Stimulated activated CD8-positive, alpha-beta memory T cell treated with anti-CD3 and anti-CD28 coated beads, Interleukin-15, amount 100 ng/mL, for 24 hours (primary cell): ENCODE measurements around the gene SH3BP2.
"Not testable (repeated sequence)": the region's sequence is repeated elsewhere in the genome, so short reads cannot be mapped to it uniquely, and the experiment has no call there.

Experiments used
- DNase-seq: peaks from one replicate; pipeline ENCODE4 v3.0.0-alpha.2; 2020; ENCODE audit warnings: low read depth

Gene SH3BP2

GRCh38 chr4:2762486-2763370, 30.2 kb upstream of the SH3BP2 start:
- DNase-seq = not testable (repeated sequence)

- no peak for DNase-seq
Measured at GRCh38 chr4:2763511-2763967, 29.3 kb upstream of the SH3BP2 start.

GRCh38 chr4:2765832-2766526, 26.9 kb upstream of the SH3BP2 start:
- DNase-seq = no peak

GRCh38 chr4:2767046-2767704, 25.7 kb upstream of the SH3BP2 start:
- no peak for DNase-seq

GRCh38 chr4:2767705-2768074, 25.2 kb upstream of the SH3BP2 start:
- DNase-seq = no peak

- no peak for DNase-seq
Measured at GRCh38 chr4:2768124-2768523, 24.8 kb upstream of the SH3BP2 start.

- no peak for DNase-seq
Measured at GRCh38 chr4:2768921-2769336, 24.0 kb upstream of the SH3BP2 start.

- DNase-seq = no peak
Measured at GRCh38 chr4:2771264-2771663, 21.6 kb upstream of the SH3BP2 start.

- DNase-seq = not testable (repeated sequence)
Measured at GRCh38 chr4:2780643-2781042, 12.2 kb upstream of the SH3BP2 start.

- no peak for DNase-seq
Measured at GRCh38 chr4:2781911-2782310, 11.0 kb upstream of the SH3BP2 start.

GRCh38 chr4:2783790-2784189, 9.1 kb upstream of the SH3BP2 start:
- no peak for DNase-seq

- DNase-seq = no peak
Measured at GRCh38 chr4:2785613-2786012, 7.3 kb upstream of the SH3BP2 start.

GRCh38 chr4:2786152-2786671, 6.7 kb upstream of the SH3BP2 start:
- no peak for DNase-seq

- no peak for DNase-seq
Measured at GRCh38 chr4:2786794-2787229, 6.1 kb upstream of the SH3BP2 start.

GRCh38 chr4:2787230-2788100, 5.4 kb upstream of the SH3BP2 start:
- DNase-seq = no peak

GRCh38 chr4:2788101-2788500, 4.8 kb upstream of the SH3BP2 start:
- DNase-seq = no peak

- DNase-seq = no peak
Measured at GRCh38 chr4:2788532-2789103, 4.3 kb upstream of the SH3BP2 start.

GRCh38 chr4:2789351-2789750, 3.5 kb upstream of the SH3BP2 start:
- no peak for DNase-seq

GRCh38 chr4:2789793-2790582, 2.9 kb upstream of the SH3BP2 start:
- DNase-seq = no peak
